ENCODE measurements around the gene TECTA.

- TF ChIP-seq CTCF (IDR thresholded peaks at IDR 0.05) (no peak), POLR2A (IDR thresholded peaks at IDR 0.05) (no peak)
Observed at GRCh38 chr11:121154486-121155314, 53.7 kb downstream of the TECTA start.
